ENCODE measurements around the gene LRP1-AS.
"Not testable (repeated sequence)": the region's sequence is repeated elsewhere in the genome, so short reads cannot be mapped to it uniquely, and the experiment has no call there.

Gene LRP1-AS

GRCh38 chr12:57139796-57140649 lies 7.4 kb downstream of the LRP1-AS start:
- no peak for DNase-seq

- peak in 2 of 14 donors; percentile 29 to 71 for DNase-seq
These were observed 8.7 kb downstream of the LRP1-AS start for GRCh38 chr12:57138526-57139272.

GRCh38 chr12:57135527-57136326 lies 11.7 kb downstream of the LRP1-AS start:
- DNase-seq: peak in 12 of 14 donors; percentile 25 to 86 (median 66)

- no peak for DNase-seq
These were observed 12.5 kb downstream of the LRP1-AS start for GRCh38 chr12:57134949-57135348.

- DNase-seq: peak in 9 of 14 donors; percentile 28 to 67 (median 37)
These were observed 13.5 kb downstream of the LRP1-AS start for GRCh38 chr12:57133916-57134315.

- DNase-seq: no peak
These were observed 14.3 kb downstream of the LRP1-AS start for GRCh38 chr12:57133013-57133569.

GRCh38 chr12:57131896-57132744 lies 15.3 kb downstream of the LRP1-AS start:
- DNase-seq: peak in 1 of 14 donors; percentile 22

- no peak for DNase-seq
These were observed 16.5 kb downstream of the LRP1-AS start for GRCh38 chr12:57130941-57131340.

- DNase-seq: peak in 1 of 14 donors; percentile 47
These were observed 17.5 kb downstream of the LRP1-AS start for GRCh38 chr12:57129889-57130288.

- peak in 4 of 14 donors; percentile 34 to 47 (median 40) for DNase-seq
These were observed 18.0 kb downstream of the LRP1-AS start for GRCh38 chr12:57129321-57129842.

- peak in 1 of 14 donors; percentile 40 for DNase-seq
These were observed 18.7 kb downstream of the LRP1-AS start for GRCh38 chr12:57128519-57129247.

GRCh38 chr12:57127726-57128518 lies 19.5 kb downstream of the LRP1-AS start, which contains the start of gene LRP1:
Gene LRP1, plus strand, starts transcription at chr12:57128483. Its CDS starts 482 bp downstream, at chr12:57128965.
- peak in 12 of 14 donors; percentile 66 to 89 (median 85) for DNase-seq

- DNase-seq: peak in 7 of 14 donors; percentile 39 to 71 (median 52)
These were observed 20.2 kb downstream of the LRP1-AS start for GRCh38 chr12:57127101-57127725.

- DNase-seq: no peak
These were observed 20.9 kb downstream of the LRP1-AS start for GRCh38 chr12:57126561-57126960.

GRCh38 chr12:57126061-57126460 lies 21.4 kb downstream of the LRP1-AS start:
- no peak for DNase-seq

GRCh38 chr12:57124261-57124877 lies 23.1 kb downstream of the LRP1-AS start:
- peak in 12 of 14 donors; percentile 19 to 67 (median 48) for DNase-seq

- no peak for DNase-seq
These were observed 23.6 kb downstream of the LRP1-AS start for GRCh38 chr12:57123813-57124212.

- DNase-seq: not testable (repeated sequence)
These were observed 26.7 kb downstream of the LRP1-AS start for GRCh38 chr12:57120718-57121117.
